Measurements from ENCODE around the gene VPS13C. TPM values are rescaled to one million over a fixed set of nuclear protein-coding genes. Genes with fewer than 3 reads are reported as not detected.
A peak's percentile ranks its signal among the peaks of the same experiment; 100 is the strongest.

Gene VPS13C
- total and polyA plus RNA-seq, 8 donors, result 8.8 to 49.6 (median 27.9) TPM

DNA sequence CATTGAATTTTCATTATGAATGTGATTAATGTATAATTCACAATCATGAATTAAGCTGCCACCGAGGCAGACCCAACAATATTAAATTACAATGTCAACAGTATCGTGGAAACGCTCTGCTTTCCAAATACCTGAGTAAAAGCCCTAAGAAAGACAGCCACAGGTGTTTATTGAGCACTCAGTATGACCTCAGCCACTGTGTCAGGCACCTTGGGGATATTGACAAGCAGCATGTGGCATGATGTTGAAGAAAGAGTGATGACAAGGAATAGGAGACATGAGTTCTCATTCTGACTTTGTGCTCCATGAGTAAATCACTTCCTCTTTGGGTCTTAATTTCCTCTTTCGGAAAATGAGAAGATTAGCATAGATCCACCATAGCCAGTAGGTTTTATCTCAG lies 19.3 kb upstream of the VPS13C start:
- 68 to 73% methylated on average over 4 of the region's 4 CpGs for WGBS, 2 donors
- ATAC-seq (no peak), FAIRE-seq (no peak)

DNA sequence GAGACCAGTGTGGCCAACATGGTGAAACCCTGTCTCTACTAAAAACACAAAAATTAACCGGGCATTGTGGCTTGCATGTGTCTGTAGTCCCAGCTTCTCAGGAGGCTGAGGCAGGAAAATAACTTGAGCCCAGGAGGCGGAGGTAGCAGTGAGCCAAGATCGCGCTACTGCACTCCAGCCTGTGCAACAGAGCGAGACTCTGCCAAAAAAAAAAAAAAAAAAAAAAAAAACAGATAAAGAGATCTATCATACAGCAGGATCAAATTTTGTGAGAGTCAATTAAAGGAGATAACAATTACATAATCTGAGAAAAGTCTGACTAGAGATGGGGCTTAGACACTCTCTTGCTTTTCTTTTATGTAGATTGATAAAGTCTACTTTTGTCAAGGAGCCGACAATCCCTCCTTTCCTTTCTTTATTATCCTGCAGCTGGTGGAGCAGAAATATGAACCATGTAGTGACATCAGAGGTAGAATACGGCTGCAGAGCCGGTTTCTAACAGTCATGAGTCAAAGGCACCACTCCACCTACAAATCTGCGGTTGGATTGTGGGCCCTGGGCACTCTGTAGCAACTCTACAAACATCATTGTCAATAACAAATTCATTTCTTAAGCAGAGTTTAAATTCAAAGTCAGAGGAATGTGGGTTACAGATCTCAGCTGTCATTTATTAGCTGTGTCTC lies 15.5 kb upstream of the VPS13C start:
- Histone ChIP-seq H3K27me3 (no peaks in the 10 kb centered on the region), H3K4me3 (no peak overlapping the region), H3K36me3 (no peaks in the 10 kb centered on the region), H3K27ac (peak overlapping the region in 1 of 4 donors; percentile 38), H3K9me3 (no peaks in the 10 kb centered on the region), H3K4me1 (peaks cover 0 to 4% (median 0%) of the 10 kb centered on the region in 3 donors)
- ATAC-seq (peak; percentile 71 to 94 (median 88)), DNase-seq (peak in 2 of 6 donors; percentile 39 to 56), FAIRE-seq (no peak)
- WGBS, 2 donors, result 48 to 67% methylated on average over 9 of the region's 9 CpGs
- intact Hi-C loops (cut with DNase I), result no loop called here
- TF ChIP-seq, protein P1, sequence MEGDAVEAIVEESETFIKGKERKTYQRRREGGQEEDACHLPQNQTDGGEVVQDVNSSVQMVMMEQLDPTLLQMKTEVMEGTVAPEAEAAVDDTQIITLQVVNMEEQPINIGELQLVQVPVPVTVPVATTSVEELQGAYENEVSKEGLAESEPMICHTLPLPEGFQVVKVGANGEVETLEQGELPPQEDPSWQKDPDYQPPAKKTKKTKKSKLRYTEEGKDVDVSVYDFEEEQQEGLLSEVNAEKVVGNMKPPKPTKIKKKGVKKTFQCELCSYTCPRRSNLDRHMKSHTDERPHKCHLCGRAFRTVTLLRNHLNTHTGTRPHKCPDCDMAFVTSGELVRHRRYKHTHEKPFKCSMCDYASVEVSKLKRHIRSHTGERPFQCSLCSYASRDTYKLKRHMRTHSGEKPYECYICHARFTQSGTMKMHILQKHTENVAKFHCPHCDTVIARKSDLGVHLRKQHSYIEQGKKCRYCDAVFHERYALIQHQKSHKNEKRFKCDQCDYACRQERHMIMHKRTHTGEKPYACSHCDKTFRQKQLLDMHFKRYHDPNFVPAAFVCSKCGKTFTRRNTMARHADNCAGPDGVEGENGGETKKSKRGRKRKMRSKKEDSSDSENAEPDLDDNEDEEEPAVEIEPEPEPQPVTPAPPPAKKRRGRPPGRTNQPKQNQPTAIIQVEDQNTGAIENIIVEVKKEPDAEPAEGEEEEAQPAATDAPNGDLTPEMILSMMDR (IDR thresholded peaks at IDR 0.05), result no peak

More for the DNA sequence above, 19.3 kb upstream of the VPS13C start:
- no peaks in the 10 kb centered on the region for H3K27me3 ChIP-seq
- no peak overlapping the region for H3K4me3 ChIP-seq
- TF ChIP-seq, protein P1 (IDR thresholded peaks at IDR 0.05), result no peak
- H3K27ac ChIP-seq, result no peak overlapping the region
- H3K9me3 ChIP-seq, result no peaks in the 10 kb centered on the region
- peaks cover 0 to 4% (median 0%) of the 10 kb centered on the region in 3 donors for H3K4me1 ChIP-seq
- no peak for DNase-seq
- no peaks in the 10 kb centered on the region for H3K36me3 ChIP-seq
- intact Hi-C loops (cut with DNase I), result no loop called here

GRCh38 chr15:62071711-62072308 lies 11.6 kb upstream of the VPS13C start:
- Histone ChIP-seq H3K4me1 (peaks cover 5 to 8% (median 6%) of the 10 kb centered on the region in 3 donors), H3K27ac (no peak overlapping the region), H3K27me3 (no peaks in the 10 kb centered on the region), H3K36me3 (no peaks in the 10 kb centered on the region), H3K4me3 (no peak overlapping the region), H3K9me3 (no peaks in the 10 kb centered on the region)
- intact Hi-C loops (cut with DNase I), result no loop called here
- DNase-seq, result no peak
- FAIRE-seq, result peak; percentile 92
- ATAC-seq, result no peak
- TF ChIP-seq, protein P1 (IDR thresholded peaks at IDR 0.05), result peak; percentile 32 to 70 (median 50)

DNA sequence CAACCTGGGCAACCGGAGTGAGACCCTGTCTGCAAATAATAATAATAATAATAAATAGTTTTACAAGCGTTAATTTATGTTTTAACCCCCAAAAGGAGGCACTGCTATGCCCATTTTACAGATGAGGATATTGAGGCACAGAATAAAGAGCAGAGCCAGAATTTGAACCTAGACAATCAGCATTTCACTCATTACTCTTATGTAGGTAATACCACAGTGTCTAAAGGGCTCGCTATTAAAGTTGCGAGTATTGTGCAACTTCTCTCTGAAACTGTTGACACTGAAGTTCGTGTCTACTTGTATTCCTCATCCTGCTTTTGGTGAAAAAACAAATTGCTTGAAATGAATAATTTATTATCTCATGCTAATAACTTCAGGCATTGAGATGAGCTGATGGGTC lies 9.3 kb upstream of the VPS13C start:
- FAIRE-seq, result no peak
- WGBS, 2 donors, result 74 to 82% methylated on average over 5 of the region's 5 CpGs

More for the DNA sequence above, 9.3 kb upstream of the VPS13C start:
- no peaks in the 10 kb centered on the region for H3K9me3 ChIP-seq
- H3K27me3 ChIP-seq, result no peaks in the 10 kb centered on the region
- no peak for ATAC-seq
- intact Hi-C loops (cut with DNase I), result no loop called here
- H3K4me1 ChIP-seq, result peaks cover 10 to 13% (median 13%) of the 10 kb centered on the region in 3 donors
- H3K27ac ChIP-seq, result no peak overlapping the region
- H3K4me3 ChIP-seq, result peak overlapping the region in 1 of 4 donors; percentile 61
- DNase-seq, result no peak
- TF ChIP-seq, protein P1 (IDR thresholded peaks at IDR 0.05), result no peak
- H3K36me3 ChIP-seq, result no peaks in the 10 kb centered on the region
